Gastroesophageal sphincter (tissue), 3 donors: ENCODE measurements around the gene HPRT1.

ENCODE experiments used
- CTCF ChIP-seq, 4 experiments: fragments of 200-600 bp in 2 of 4; fragments of 450-650 bp in 2 of 4; sonication (generic) in 1 of 4; IDR thresholded peaks; one replicate each; pipeline ENCODE4 v1.5.1; 2017 to 2019; ENCODE audit warnings: antibody characterized with exemption in 4 of 4, mild to moderate bottlenecking in 2 of 4, moderate library complexity in 2 of 4
- EP300 ChIP-seq: sonication (generic); formaldehyde crosslinking; IDR thresholded peaks from one replicate; pipeline ENCODE4 v1.6.1; 2017; ENCODE audit warnings: antibody characterized with exemption, mild to moderate bottlenecking

GRCh38 chrX:134533352-134533751, 73.4 kb downstream of the HPRT1 start:
- TF ChIP-seq CTCF (IDR thresholded peaks at IDR 0.05) (no peak), EP300 (no peak)
